Tibial nerve (tissue), 4 donors: ENCODE measurements around the gene BEAN1.

Source experiments
- CTCF ChIP-seq, 5 experiments: fragments of 200-600 bp in 3 of 5; fragments of 450-650 bp in 2 of 5; sonication (generic) in 3 of 5; IDR thresholded peaks; one replicate each; pipeline ENCODE4 v1.5.1; 2016 to 2019; ENCODE audit warnings: antibody characterized with exemption in 5 of 5, mild to moderate bottlenecking in 3 of 5, moderate library complexity in 2 of 5
- EP300 ChIP-seq, 2 donors: sonication (generic); formaldehyde crosslinking; IDR thresholded peaks; one replicate each; pipeline ENCODE4 v1.6.1; 2017; ENCODE audit warnings: antibody characterized with exemption in 2 of 2, mild to moderate bottlenecking in 1 of 2

DNA sequence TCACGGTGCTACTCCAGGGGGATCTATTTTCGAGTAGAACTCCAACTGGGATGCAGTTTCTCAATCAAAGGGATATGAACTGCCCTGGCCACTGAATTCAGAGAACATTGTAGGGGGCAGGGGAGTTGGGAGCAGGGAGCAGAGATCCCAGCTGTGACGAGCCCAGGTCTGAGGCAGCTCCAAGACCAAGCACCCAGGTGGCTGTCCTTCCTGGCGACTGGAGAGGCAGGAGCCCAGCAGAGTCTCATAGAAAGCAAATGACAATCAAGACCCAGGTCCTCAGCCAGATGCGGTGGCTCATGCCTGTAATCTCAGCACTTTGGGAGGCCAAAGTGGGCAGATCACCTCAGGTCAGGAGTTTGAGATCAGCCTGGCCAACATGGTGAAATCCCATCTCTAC lies 62.7 kb downstream of the BEAN1 start:
- no peak for TF ChIP-seq CTCF (IDR thresholded peaks at IDR 0.05)
- no peak for TF ChIP-seq EP300 (IDR thresholded peaks at IDR 0.05)
